Suprapubic skin (tissue), 4 donors: Measurements from ENCODE around the gene OR3A3. TPM values are rescaled to one million over a fixed set of nuclear protein-coding genes. Genes with fewer than 3 reads are reported as not detected.

Experiments used
- total RNA-seq, 4 donors: library from RNA; depleted of rRNA; stranded (reverse); fragments of >200 nt; gene quantifications; one replicate each; pipeline ENCODE4 v1.1.0, GENCODE V29; 2016

The OR3A3 gene
- total RNA-seq, 4 donors from 2014 or later, result not detected

Other genes with a start within 250 kb of the OR3A3 start
- not detected for gene OR1A2, start 213.9 kb upstream of the OR3A3 start, total RNA-seq
- under 1 TPM in 1 of 4 donors, not detected in 3; 0.21 TPM for gene OR1A1, start 203.7 kb upstream of the OR3A3 start, total RNA-seq
- gene OR3A1, start 113.0 kb upstream of the OR3A3 start, total RNA-seq, result not detected
- gene OR3A2, start 25.1 kb upstream of the OR3A3 start, total RNA-seq, result 1 to 10 TPM in 1 of 4 donors, not detected in 3; 1.4 TPM
- not detected for gene OR1E1, start 13.0 kb upstream of the OR3A3 start, total RNA-seq
- gene OR1E2, start 22.5 kb downstream of the OR3A3 start, total RNA-seq, result 1 to 10 TPM in 1 of 4 donors, not detected in 3; 2.1 TPM
- gene SPATA22, start 60.4 kb downstream of the OR3A3 start, total RNA-seq, result not detected
- gene ASPA, start 64.6 kb downstream of the OR3A3 start, total RNA-seq, result 1 to 10 TPM in 3 of 4 donors, under 1 TPM in 1; 0.98 to 5.4 (median 1.8) TPM
- gene TRPV3, start 146.4 kb downstream of the OR3A3 start, total RNA-seq, result 10 to 100 TPM; 25.6 to 45.4 (median 34.4) TPM
- gene TRPV1, start 198.0 kb downstream of the OR3A3 start, total RNA-seq, result 10 to 100 TPM in 2 of 4 donors, 1 to 10 TPM in 2; 3.2 to 15.8 (median 7.1) TPM
- 10 to 100 TPM; 19.0 to 21.9 (median 20.4) TPM for gene SHPK, start 224.9 kb downstream of the OR3A3 start, total RNA-seq
- 10 to 100 TPM; 19.9 to 34.6 (median 26.1) TPM for gene CTNS, start 225.4 kb downstream of the OR3A3 start, total RNA-seq